Activated naive CD4-positive, alpha-beta T cell (primary cell): ENCODE measurements around the gene RAD51B.

Source experiments
- DNase-seq, 4 experiments: peaks; one replicate each; lab custom pipeline; 2025; lab: John Stamatoyannopoulos, UW

Gene RAD51B

DNA sequence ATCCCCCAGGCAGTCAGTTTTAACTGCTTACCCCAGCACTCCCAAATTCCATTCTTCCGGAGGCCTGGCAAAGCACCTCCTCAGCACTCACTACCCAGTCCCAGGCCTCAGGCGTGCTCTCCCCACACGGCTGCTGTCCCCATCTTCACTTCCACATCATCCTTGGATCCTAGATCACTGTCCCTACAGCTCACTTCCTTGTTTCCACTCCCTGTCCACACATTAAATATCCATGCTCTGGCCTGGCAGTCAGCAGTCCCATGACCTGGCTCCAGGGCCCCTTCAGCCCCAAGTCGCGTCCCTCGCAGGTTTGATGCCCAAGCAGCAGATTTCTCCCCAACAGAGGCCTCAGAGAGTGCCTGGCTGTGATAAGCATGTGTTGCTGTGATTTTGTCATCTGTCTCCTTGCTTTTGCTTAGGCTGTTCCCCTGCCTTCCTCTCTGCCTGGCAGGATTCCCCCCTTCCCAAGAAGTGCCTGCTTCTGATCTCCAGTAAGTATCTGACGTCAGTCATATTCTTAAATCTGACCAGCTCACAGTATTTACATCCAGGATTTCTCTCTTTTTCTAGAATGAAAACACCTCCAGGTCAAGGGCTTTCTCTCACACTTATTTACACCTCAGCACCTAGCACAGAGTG, 731.6 kb downstream of the RAD51B start:
- no peak for DNase-seq

- no peak for DNase-seq
These were observed 732.5 kb downstream of the RAD51B start for GRCh38 chr14:68552075-68552474.

- DNase-seq, result no peak
These were observed 733.0 kb downstream of the RAD51B start for GRCh38 chr14:68552602-68553001.

DNA sequence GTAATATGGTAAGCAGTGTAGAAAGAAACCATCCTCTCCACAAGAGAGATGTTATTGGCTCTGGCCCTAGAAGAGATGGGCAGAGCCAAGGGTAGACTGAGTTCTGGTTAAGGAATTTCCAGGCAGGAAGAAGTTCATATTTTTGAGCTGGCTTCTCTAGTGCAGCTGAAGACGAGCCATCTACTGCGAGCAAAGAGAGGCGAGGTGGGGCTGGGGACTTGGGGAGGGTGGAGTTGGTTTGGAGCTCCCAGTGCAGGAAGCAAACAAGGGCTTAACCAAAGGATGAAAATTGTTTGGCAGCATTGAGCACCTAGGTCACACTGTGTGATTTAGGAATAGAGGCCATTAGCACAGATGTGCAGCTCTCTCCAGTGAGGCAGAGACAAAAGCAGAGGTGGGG, 733.7 kb downstream of the RAD51B start:
- no peak for DNase-seq

- no peak for DNase-seq
These were observed 734.7 kb downstream of the RAD51B start for GRCh38 chr14:68554231-68554630.

GRCh38 chr14:68556253-68556652, 736.7 kb downstream of the RAD51B start:
- no peak for DNase-seq

- no peak for DNase-seq
These were observed 738.1 kb downstream of the RAD51B start for GRCh38 chr14:68557648-68558047.

- DNase-seq, result no peak
These were observed 738.5 kb downstream of the RAD51B start for GRCh38 chr14:68558096-68558495.

DNA sequence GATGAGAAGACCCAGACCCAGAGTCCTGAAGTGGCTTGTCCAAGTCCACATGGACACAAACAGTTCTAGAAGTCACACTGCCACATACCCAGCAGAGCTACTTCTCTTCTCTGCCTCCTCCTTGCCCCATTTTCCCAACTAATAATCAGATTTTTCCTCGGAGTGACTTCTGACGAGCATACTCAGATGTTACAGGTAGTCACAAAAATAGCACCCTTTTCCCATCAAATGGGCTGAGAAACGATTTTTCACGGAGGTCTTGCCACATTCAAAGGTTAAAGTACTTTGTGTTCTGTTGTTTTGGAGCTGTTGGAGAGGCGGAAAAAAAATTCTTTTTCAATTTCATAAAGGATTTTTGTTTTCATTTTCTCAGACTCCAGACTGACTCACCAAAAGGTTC, 740.4 kb downstream of the RAD51B start:
- no peak for DNase-seq

DNA sequence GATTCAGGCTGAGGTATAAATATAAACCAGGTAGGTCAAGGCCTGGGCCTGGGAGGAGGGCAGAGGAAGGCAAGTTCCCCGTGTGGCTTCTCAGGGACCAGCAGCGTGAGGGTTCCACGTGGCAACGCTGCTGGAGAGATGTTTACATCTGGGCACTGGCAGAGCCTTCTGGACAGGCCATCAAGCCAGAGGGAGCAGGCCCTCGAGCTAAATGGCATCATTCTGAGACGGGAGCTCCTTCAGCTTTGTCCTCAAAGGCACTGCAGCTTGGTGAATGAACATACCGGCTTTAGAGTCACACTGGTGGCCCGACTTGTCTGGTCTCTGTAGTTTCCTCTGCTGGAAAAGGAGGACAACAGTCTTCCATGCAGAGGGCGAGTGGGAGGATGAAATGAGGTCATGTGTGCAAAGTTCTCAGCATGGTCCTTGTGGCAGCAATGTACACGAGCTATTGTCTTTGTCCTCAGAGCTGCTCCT, 742.0 kb downstream of the RAD51B start:
- no peak for DNase-seq

- DNase-seq, result no peak
These were observed 743.3 kb downstream of the RAD51B start for GRCh38 chr14:68562911-68563250.

DNA sequence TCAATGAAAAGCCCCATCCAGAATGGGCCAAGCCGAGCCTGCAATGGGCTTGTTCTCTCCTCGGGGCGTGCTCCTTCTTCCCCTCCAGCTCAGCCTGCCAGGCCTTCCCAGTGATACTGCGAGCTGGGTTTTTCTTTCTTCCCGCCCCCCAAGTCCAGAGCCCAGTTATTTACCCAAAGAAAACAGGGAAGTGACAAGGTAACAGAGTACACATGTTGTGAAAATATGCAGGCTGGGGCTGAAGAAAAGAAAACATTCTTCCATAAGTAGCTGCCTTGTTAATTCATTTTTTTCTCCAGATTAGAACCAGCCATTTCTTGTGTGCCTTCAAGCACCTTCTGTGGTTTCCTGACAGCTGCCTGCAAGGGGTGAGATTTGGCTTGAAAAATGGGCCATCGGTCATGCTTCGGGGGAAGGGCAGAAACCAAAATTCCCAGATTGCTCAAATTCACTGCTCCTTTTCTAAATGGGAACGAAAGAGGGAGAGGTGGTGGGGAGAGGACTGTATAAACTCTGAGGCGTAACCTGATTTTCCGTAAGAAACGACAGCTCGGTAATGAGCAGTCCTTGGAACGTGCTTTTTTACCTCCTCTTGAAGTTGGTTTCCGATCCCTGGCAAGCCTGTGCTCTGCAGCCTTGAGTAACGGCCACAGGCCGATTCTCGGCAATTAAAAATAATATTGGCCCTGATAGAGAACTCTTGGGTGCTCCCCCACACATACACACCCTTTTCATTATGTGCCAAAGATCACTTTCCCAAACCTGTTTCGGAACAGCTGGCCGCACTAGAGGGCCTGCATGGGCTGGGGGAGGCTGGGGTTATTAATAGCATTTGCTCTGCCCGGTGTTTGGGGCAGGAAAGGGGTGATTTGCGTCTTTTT, 743.9 kb downstream of the RAD51B start:
- DNase-seq, result no peak

DNA sequence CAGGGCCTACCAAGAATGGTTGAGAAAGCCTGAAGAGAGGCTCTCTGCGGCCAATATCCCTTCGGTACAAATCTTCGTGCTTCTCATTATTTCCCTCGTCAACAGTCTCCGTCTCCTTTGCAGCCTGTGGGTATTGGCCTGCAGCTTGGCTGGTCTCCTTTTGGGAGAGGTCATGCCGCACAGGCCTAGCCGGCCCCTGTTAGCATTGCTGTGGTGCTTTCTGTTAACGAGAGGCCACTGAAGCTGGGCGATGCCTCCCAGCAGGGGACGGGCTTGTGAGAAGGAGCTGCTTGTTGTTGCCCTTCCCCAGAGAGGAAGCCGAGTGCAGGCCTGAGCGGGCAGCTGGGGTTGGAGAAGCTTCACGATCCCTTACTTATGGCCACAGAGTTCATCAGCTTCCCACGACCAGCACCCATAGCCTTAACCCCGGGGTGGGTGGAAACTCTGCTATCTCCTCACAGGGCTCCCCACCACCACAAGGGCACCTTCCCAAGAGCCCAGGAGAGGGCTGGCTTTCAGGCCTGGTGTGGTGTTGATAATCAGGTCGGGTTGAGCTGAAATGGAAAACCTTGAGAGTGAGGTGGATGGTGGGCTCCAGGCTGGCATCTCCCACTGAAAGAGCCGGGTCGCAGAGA, 744.7 kb downstream of the RAD51B start:
- DNase-seq, result no peak

DNA sequence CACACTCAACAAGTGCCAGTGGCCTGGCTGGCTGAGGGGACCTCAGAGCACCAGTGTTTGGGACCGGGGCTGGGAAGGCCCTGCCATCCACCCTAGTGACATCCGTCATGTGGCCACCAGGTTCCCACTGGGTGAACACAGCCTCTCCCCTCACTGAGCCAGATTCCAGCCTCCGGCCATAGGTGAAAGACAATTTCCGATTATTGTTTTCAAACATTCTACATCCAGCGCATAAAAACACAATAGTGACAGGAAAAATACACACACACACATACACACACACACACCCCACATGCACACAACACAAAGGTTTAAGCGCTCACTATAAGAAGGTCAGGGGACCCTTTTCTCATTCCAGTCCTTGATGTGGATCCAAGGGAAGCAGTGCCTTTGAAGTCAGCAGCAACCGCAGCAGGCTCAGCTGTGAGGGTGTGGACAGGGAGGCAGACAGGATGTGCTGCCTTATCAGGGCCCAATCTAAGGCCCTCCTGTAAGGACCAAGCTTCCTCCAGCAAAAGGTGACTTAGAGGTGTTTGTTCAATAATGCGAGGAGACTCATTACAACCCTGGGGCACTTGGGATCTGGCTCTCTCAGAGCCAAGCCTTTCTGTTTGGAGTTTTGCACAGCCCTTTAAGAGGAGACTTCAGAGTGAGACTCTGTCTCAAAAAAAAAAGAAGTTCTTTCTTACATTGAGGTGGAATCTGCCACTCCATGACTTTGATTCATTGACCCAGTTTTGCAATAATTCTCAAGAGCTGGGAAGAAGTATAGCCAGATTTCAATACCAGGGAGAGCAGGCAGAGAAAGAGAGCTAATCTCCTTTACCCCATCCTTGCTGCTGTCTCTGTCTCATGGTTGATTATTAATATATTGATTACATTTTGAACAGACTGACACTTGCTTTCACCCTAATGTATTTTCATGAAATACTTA, 745.5 kb downstream of the RAD51B start:
- no peak for DNase-seq

DNA sequence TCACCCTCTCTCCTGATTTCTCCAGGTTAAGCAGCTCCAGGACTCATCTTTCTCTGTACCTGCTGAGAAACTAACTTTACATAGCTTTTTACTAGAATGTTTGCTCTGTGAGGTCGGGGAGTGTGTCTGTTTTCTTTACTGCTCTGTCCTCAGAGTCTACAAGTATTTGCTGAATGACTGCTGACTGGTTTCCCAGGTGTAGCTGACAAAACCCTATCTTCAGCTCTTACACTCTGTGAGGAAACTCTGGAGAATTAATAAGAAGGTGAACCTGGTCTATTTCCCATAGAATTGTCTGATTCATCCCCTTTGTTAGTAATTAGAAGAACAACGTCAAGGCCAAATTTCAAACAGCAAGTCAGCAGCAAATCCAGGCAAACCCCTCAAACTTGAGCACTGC, 746.5 kb downstream of the RAD51B start:
- no peak for DNase-seq

DNA sequence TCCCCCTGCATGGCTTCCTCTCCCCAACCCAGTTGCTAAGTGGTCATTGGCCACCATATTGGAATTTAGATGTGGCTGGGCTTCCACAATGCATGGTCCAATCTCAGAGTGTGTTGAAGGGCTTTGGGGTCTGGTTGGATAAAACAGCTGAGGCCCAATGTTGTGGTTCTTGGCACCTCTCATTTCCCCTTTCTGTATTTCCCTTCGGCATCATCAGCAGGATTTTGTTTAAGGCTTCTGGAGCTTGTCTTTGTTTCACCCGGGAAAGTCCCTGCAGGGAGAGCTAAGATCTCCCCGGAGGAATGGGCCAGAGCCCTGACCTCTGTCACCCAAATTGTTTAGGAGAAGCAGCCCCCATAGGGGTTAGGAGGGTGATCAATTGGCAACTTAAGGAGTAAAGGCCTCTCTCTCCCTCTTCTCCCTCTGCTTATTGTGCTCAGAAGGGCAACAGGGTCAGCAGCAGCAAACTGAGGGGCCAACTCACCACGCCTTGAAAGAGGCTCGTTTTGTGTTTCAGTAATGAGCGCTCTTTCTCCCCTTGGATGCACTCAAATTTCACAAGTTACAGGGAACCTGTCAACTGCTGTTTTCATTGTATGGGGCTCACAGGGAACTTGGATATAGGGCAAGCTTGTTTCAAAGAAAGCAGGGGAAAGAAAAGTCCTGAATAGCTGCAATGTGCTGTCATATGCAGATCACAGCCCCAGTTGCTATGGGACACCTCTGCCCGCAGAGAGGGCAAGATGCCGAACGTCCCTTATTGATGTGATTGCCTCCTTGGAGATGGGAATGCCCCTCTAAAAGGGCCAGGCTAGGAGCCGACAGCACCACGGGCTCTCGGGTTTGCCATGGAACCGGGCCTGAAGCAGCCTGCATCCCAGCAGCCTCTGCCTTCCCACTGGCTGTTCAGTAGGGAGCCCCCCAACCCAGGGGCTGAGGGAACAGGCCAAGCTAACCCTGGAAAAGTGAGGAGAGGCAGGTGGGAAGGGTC, 749.6 kb downstream of the RAD51B start:
- DNase-seq, result no peak

- DNase-seq, result no peak
These were observed 750.4 kb downstream of the RAD51B start for GRCh38 chr14:68569970-68570409.

GRCh38 chr14:68571114-68571591, 751.6 kb downstream of the RAD51B start:
- DNase-seq, result no peak

DNA sequence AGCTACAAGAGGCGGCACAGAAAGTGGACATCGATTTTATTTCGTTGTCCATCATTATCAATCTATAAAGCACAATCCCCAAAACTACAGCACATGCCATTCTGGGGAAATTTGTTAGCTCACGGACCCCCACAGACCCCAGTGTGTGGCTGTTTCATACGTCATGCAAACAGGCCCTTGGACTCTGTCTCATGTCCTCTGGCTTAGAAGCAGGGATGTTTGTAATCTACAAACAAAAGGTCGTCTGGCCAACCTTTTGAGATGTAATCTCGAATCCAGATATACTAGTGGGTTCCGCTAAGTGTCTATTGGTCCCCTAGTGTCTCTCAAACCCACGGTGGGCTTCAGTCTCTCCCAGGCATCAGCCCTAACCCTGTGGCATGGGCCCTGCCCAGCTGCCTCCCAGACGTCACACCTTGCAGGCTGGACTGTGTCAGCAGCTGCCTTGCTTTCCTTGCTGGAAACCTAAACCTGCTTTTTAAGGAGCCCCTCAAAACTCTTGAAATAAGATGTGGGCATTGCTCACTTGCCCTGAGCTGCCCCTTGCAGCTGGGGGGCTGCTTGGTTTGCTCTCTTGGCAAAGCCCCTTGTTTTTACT, 752.4 kb downstream of the RAD51B start:
- DNase-seq, result no peak

GRCh38 chr14:68573126-68573525, 753.5 kb downstream of the RAD51B start:
- DNase-seq, result no peak
